Mucosa of stomach (tissue), 1 donor: ENCODE data around the gene ABCG2.
"Not testable (repeated sequence)": the region's sequence is repeated elsewhere in the genome, so short reads cannot be mapped to it uniquely, and the experiment has no call there.

Experiments
- H3K27me3 ChIP-seq: one replicate; pipeline ENCODE4 v1.7.0; 2013; ENCODE audit warnings: mild to moderate bottlenecking, low read length; ENCODE audit not compliant: control insufficient read depth, insufficient read depth
- H3K36me3 ChIP-seq: one replicate; pipeline ENCODE4 v1.7.0; 2013; ENCODE audit warnings: low read length; ENCODE audit not compliant: control insufficient read depth, insufficient read depth
- H3K4me1 ChIP-seq: one replicate; pipeline ENCODE4 v1.7.0; 2013; ENCODE audit warnings: mild to moderate bottlenecking, low read length; ENCODE audit not compliant: control insufficient read depth, insufficient read depth
- H3K4me3 ChIP-seq: one replicate; pipeline ENCODE4 v1.7.0; 2013; ENCODE audit warnings: low read length
- H3K9ac ChIP-seq: one replicate; pipeline ENCODE4 v1.7.0; 2013; ENCODE audit warnings: mild to moderate bottlenecking, low read length, moderate library complexity
- H3K9me3 ChIP-seq: one replicate; pipeline ENCODE4 v1.7.0; 2013; ENCODE audit warnings: mild to moderate bottlenecking, low read length, moderate library complexity; ENCODE audit not compliant: control insufficient read depth
- donor health status: Pancreatic carcinoma.

ABCG2 gene

DNA sequence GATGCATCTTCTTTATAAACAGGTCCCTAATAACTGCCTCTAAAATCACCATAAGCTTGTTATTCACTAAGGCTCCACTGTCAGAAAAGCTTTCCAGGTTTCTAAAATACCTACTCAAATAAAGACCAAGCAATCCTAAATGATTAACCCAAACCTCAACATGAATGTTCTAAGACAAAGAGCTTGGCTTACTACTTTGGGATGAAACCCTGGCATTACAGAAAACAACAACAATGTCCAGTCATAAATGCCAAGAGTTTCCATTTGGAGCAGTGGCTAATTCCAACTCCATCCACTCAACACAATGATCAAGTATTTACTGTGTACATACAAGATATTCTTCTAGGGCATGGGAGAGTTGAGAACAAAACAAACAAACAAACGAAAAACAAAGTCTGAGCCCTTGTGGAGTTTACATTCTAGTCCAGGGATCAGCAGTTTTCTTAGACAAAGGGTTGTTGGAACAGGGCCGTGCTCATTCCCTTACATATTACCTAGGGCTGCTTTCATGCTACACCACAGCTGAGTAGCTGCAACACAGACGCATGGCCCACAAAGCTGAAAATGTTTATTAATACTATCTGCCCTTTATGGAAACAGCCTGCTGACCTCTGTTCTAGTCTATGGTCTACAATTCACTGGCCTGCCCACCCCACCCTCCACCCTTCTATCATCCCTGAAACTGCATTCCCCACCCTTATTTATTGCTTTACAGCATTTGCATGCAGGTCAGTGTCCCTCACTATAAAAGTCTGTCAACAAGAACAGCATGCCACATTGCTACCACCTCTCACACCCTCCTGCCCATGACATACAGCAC is 23.7 kb downstream of the ABCG2 start:
- no peaks in the 10 kb centered on the region for H3K9me3 ChIP-seq
- no peaks in the 10 kb centered on the region for H3K36me3 ChIP-seq
- no peaks in the 10 kb centered on the region for H3K4me1 ChIP-seq
- H3K4me3 ChIP-seq, result no peak overlapping the region
- no peak overlapping the region for H3K9ac ChIP-seq
- H3K27me3 ChIP-seq, result no peaks in the 10 kb centered on the region

DNA sequence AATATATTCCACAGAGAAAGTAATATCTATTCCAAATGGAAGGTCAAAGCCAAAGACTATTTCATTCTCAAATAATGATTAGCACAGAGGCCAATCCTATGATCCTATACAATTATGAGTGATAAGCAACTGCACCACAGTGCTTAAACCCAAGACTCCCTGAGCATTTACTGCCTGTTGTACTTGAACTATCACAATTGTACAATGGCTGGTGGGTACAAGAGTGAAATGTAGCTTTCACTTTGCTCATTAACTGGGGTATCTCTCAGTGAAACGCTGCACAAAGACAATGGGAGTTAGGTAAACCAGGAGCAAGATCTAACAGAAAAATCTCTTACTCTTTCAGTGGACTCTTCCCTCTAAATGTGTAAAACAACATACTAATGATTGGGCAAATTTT is 24.3 kb downstream of the ABCG2 start:
- no peak overlapping the region for H3K9ac ChIP-seq
- no peak overlapping the region for H3K4me3 ChIP-seq
- no peaks in the 10 kb centered on the region for H3K27me3 ChIP-seq
- H3K9me3 ChIP-seq, result no peaks in the 10 kb centered on the region
- H3K36me3 ChIP-seq, result no peaks in the 10 kb centered on the region
- H3K4me1 ChIP-seq, result no peaks in the 10 kb centered on the region

DNA sequence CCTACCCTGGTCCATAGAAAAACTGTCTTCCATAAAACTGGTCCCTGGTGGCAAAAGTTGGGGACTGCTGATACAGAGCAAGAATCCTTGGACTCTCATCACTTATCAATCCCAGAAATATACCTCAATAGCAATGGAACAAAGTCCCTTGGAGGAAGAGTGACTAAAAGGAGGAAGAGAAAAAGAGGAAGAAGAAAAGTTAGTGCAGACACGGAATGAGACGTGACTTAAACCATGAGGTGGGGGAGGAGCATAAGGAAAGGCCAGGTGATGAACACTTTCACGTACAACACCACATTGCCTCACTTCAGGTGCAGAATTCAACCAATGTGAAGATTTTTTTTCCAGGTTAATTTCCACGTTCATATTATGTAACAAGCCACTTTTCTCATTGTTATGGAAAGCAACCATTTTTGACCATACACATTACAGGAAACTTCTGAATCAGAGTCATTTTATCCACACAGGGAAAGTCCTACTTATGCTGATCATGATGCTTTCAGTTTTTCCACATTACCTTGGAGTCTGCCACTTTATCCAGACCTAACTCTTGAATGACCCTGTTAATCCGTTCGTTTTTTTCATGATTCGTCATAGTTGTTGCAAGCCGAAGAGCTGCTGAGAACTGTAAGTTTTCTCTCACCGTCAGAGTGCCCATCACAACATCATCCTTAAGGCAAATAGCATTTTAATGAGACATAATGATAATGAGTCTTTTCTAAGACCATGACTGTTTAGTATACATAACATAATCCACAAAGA is 27.7 kb downstream of the ABCG2 start:
- Histone ChIP-seq H3K4me1 (no peaks in the 10 kb centered on the region), H3K36me3 (no peaks in the 10 kb centered on the region), H3K4me3 (no peak overlapping the region), H3K27me3 (no peaks in the 10 kb centered on the region), H3K9me3 (no peaks in the 10 kb centered on the region), H3K9ac (no peak overlapping the region)

DNA sequence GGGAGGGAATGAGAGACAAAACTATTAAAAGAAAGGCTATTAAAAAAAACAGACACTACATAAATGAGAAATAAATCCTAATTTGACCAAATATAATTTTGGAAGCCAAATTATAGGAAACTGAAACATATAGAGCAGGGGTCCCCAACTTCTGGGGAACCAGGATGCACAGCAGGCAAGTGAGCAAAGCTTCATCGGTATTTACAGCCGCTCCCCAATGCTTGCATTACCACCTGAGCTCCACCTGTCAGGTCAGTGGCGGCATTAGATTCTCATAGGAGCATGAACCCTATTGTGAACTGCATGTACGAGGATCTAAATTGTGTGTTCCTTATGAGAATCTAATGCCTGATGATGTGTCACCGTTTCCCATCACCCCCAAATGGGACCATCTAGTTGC is 28.4 kb downstream of the ABCG2 start:
- Histone ChIP-seq H3K4me1 (no peaks in the 10 kb centered on the region), H3K27me3 (no peaks in the 10 kb centered on the region), H3K36me3 (no peaks in the 10 kb centered on the region), H3K9me3 (no peaks in the 10 kb centered on the region), H3K4me3 (no peak overlapping the region), H3K9ac (no peak overlapping the region)

DNA sequence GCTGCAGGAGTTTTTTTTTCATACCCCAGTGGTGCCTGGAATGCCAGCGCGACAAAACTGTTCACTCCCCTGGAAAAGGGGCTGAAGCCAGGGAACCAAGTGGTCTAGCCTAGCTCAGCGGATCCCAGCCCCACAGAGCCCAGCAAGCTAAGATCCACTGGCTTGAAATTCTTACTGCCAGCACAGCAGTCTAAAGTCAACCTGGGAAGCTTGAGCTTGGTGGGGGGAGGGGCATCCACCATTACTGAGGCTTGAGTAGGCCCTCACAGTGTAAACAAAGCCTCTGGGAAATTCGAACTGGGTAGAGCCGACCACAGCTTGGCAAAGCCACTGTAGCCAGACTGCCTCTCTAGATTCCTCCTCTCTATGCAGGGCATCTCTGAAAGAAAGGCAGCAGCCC is 36.2 kb downstream of the ABCG2 start:
- H3K36me3 ChIP-seq, H3K27me3 ChIP-seq, H3K4me3 ChIP-seq, H3K9me3 ChIP-seq, H3K4me1 ChIP-seq, H3K9ac ChIP-seq: not testable (repeated sequence)

DNA sequence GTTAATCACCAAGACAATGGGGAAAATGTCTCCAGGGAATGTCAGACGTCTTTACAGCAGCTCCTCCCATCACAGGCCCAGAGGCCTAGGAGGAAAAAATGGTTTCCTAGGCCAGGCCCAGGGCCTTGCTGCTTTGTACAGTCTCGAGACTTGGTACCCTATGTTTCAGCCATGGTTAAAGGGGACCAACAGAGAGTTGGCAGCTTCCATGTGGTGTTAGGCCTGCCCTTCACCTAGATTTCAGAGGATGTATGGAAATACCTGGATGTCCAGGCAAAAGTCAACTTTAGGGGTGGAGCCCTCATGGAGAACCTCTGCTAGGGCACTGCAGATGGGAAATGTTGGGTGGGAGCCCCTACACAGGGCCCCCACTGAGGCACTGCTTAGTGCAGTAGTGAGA is 38.5 kb downstream of the ABCG2 start:
- Histone ChIP-seq H3K9ac (no peak overlapping the region), H3K9me3 (peaks cover 5% of the 10 kb centered on the region), H3K4me3 (no peak overlapping the region), H3K27me3 (no peaks in the 10 kb centered on the region), H3K36me3 (no peaks in the 10 kb centered on the region), H3K4me1 (no peaks in the 10 kb centered on the region)

DNA sequence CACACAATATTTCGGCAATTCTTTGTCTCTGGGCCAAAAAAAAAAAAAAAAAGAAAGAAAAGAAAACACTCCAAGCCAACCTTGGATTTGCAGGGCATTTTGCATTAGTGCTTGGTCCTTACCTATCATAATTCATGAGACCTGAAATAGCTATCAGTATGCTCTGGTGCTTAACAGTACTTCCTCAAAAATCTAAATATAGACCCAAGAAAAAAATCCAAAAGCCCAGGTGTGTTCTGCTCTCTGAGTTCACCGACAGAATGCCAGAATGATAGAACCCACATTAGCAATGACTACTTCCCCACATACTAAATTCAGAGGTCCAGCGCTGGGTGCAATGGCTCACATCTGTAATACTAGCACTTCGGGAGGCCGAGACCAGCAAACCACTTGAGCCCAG is 42.9 kb downstream of the ABCG2 start:
- Histone ChIP-seq H3K36me3 (no peaks in the 10 kb centered on the region), H3K4me1 (peaks cover 1% of the 10 kb centered on the region), H3K9me3 (peaks cover 5% of the 10 kb centered on the region), H3K27me3 (no peaks in the 10 kb centered on the region), H3K9ac (no peak overlapping the region), H3K4me3 (no peak overlapping the region)

DNA sequence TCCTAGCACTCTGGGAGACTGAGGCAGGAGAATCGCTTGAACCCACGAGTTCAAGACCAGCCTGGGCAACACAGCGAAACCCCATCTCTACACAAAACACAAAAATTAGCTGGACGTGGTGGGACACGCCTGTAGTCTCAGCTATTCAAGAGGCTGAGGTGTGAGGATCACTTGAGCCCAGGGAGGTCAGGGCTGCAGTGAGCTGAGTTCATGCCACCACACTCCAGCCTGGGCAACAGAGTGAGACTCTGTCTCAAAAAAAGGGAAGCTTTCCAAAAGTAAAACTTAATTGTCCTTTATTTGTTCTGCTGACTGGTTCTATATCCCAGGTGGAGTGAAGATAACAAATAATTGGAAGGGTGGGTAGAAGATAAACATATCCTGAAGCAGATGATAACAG is 45.6 kb downstream of the ABCG2 start:
- no peaks in the 10 kb centered on the region for H3K9me3 ChIP-seq
- H3K4me3 ChIP-seq, result no peak overlapping the region
- no peak overlapping the region for H3K9ac ChIP-seq
- H3K36me3 ChIP-seq, result no peaks in the 10 kb centered on the region
- H3K4me1 ChIP-seq, result peaks cover 16% of the 10 kb centered on the region
- H3K27me3 ChIP-seq, result no peaks in the 10 kb centered on the region

DNA sequence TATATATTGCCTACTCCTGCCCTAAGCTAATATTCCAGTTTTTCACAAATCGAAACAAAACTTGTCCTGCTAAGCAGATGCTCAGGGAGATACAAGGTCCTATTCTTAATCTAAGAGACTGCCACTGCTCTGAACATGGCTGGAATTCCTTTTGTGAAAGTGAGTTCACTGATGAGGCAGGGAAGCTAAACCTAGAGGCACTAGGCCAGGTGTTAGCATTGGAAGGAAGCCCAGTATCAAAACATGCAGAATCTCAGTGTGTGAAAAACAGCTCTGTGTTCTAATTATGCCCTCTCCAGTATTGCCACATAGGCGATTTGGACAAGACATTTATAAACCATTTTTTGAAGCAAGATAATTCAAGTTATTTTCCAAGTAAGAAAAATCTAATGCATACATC is 47.6 kb downstream of the ABCG2 start:
- Histone ChIP-seq H3K4me3 (no peak overlapping the region), H3K4me1 (peaks cover 19% of the 10 kb centered on the region), H3K36me3 (no peaks in the 10 kb centered on the region), H3K27me3 (no peaks in the 10 kb centered on the region), H3K9me3 (no peaks in the 10 kb centered on the region), H3K9ac (no peak overlapping the region)

DNA sequence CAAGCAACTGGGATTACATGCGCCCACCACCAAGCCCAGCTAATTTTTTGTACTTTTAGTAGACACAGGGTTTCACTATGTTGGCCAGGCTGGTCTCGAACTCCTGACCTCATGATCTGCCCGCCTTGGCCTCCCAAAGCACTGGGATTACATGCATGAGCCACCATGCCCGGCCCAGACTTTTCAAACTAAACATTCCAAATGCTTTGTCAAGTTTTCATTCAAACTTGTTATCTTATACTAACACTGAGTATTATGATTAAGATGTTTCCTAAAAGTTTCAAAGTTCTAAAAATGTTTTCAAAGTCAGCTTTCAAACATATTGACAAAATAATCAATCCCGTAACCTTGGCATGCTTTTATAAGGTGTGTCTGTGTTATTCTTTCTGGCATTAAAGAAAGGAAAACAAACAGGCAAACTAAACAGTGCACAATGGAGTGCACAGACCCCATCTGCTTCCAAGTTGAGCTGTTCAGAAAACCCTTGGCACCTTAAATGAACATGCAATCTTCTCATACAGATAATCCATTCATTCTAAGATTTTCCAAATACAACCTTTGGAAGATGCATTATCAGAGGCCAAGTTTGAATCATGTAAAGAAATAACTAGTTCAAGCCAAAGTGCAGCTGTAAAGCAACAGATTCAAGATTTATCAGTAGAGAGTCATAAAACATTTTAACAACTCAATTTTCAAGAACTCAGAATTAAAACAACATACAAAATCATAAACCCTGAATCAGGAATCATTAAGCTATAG is 49.1 kb downstream of the ABCG2 start:
- Histone ChIP-seq H3K4me1 (peaks cover 27% of the 10 kb centered on the region), H3K9me3 (no peaks in the 10 kb centered on the region), H3K27me3 (no peaks in the 10 kb centered on the region)

DNA sequence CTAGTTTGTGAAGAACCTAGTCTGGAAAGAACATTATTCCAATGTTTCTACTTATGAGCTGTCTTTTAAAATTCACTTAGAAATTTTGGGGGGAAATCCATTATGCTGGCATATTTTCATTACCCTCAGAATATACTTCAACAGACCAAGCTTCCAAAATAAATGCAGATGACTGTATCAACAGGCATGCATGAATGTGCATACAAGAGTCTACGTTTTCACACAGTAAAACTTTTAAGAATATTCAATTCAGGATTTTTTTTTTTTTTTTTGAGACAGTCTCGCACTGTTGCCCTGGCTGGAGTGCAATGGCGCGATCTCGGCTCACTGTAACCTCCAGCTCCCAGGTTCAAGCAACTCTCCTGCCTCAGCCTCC is 49.7 kb downstream of the ABCG2 start:
- no peak overlapping the region for H3K4me3 ChIP-seq
- H3K4me1 ChIP-seq, result peaks cover 27% of the 10 kb centered on the region
- no peak overlapping the region for H3K9ac ChIP-seq
- H3K36me3 ChIP-seq, result no peaks in the 10 kb centered on the region
- H3K27me3 ChIP-seq, result no peaks in the 10 kb centered on the region
- no peaks in the 10 kb centered on the region for H3K9me3 ChIP-seq

More for the DNA sequence above, 49.1 kb downstream of the ABCG2 start:
- no peak overlapping the region for H3K9ac ChIP-seq
- H3K36me3 ChIP-seq, result no peaks in the 10 kb centered on the region
- no peak overlapping the region for H3K4me3 ChIP-seq

DNA sequence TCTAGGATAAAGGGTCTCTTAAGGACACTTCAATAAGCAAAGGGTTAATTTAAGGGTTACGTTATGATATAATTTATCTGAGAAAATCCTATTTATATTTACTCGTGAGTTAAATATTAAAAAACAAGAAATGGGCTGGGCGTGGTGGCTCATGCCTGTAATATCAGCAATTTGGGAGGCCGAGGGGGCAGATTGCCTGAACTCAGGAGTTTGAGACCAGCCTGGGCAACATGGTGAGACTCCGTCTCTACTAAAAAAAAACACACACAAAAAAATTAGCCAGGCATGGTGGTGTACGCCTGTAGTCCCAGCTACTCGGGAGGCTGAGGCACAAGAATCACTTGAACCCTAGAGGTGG is 50.4 kb downstream of the ABCG2 start:
- not testable (repeated sequence) for H3K36me3 ChIP-seq, H3K9ac ChIP-seq
- H3K4me1 ChIP-seq, result peaks cover 27% of the 10 kb centered on the region

More for the DNA sequence above, 50.4 kb downstream of the ABCG2 start:
- H3K27me3 ChIP-seq, H3K9me3 ChIP-seq, H3K4me3 ChIP-seq: not testable (repeated sequence)
